ENCODE results near the gene COL10A1. TPM values are rescaled to one million over a fixed set of nuclear protein-coding genes. Genes with fewer than 3 reads are reported as not detected.

The COL10A1 gene
- 0.16 TPM in 1 of 2 replicates, not detected in the other for total RNA-seq

GRCh38 chr6:116126032-116126431, at the start of gene COL10A1:
Gene COL10A1, minus strand, starts transcription at chr6:116126132. Its CDS starts 640 bp downstream, at chr6:116125492.

GRCh38 chr6:116100419-116101301, 25.3 kb downstream of the COL10A1 start, which contains the start of gene NT5DC1:
Gene NT5DC1, plus strand, starts transcription at chr6:116100853. Its CDS starts 78 bp downstream, at chr6:116100931.

Other genes starting within 250 kb of the COL10A1 start
- 1.7 TPM in 2 replicates for gene FRK, start 65.2 kb downstream of the COL10A1 start, total RNA-seq
- 3.9 and 8.5 TPM in 2 replicates for gene NT5DC1, start 25.3 kb downstream of the COL10A1 start, total RNA-seq
- gene TSPYL4, start 127.9 kb upstream of the COL10A1 start, total RNA-seq: 4.5 and 6.0 TPM in 2 replicates
- 102 and 110 TPM in 2 replicates for gene TSPYL1, start 153.8 kb upstream of the COL10A1 start, total RNA-seq
- 74.4 and 89.3 TPM in 2 replicates for gene DSE, start 244.8 kb upstream of the COL10A1 start, total RNA-seq